Mesendoderm (in vitro differentiated cells): ENCODE data around the gene ZDHHC5.

ENCODE experiments used
- DNase-seq: peaks from one replicate; pipeline ENCODE4 v3.0.0; 2013
- H2AK5ac ChIP-seq: 2 replicates; pipeline ENCODE4 v1.6.1; 2013; ENCODE audit warnings: low read length, inconsistent platforms
- H2BK120ac ChIP-seq: 2 replicates; pipeline ENCODE4 v1.6.1; 2013; ENCODE audit warnings: low read depth, mild to moderate bottlenecking, low read length, moderate library complexity, mixed read lengths
- H2BK15ac ChIP-seq: replicated peaks from 2 replicates; pipeline ENCODE4 v1.6.1; 2013; ENCODE audit warnings: low read depth, mild to moderate bottlenecking, moderate library complexity
- H2BK5ac ChIP-seq: 2 replicates; pipeline ENCODE4 v1.6.1; 2013; ENCODE audit warnings: low read length, inconsistent platforms
- H3K18ac ChIP-seq: 2 replicates; pipeline ENCODE4 v1.6.1; 2013; ENCODE audit warnings: mild to moderate bottlenecking, low read length, mixed read lengths
- H3K23ac ChIP-seq: one replicate; pipeline ENCODE4 v1.6.1; 2013; ENCODE audit warnings: low read length
- H3K27ac ChIP-seq: 2 replicates; pipeline ENCODE4 v1.5.1; 2013; ENCODE audit warnings: low read depth, mild to moderate bottlenecking, inconsistent platforms, low read length, moderate library complexity
- H3K27me3 ChIP-seq: 2 replicates; pipeline ENCODE4 v1.6.1; 2013; ENCODE audit warnings: low read length, control low read depth, mild to moderate bottlenecking, inconsistent platforms; ENCODE audit not compliant: insufficient read depth, poor library complexity
- H3K36me3 ChIP-seq: 2 replicates; pipeline ENCODE4 v1.6.1; 2013; ENCODE audit warnings: low read length, inconsistent platforms; ENCODE audit not compliant: control insufficient read depth, insufficient read depth
- H3K4ac ChIP-seq: one replicate; pipeline ENCODE4 v1.6.1; 2013; ENCODE audit warnings: low read depth, mild to moderate bottlenecking, low read length, moderate library complexity
- H3K4me1 ChIP-seq: 2 replicates; pipeline ENCODE4 v1.6.1; 2013; ENCODE audit warnings: low read depth, low read length, inconsistent platforms; ENCODE audit not compliant: control insufficient read depth
- H3K4me2 ChIP-seq: 2 replicates; pipeline ENCODE4 v1.6.1; 2013; ENCODE audit warnings: low read length
- H3K4me3 ChIP-seq: 2 replicates; pipeline ENCODE4 v1.5.1; 2013; ENCODE audit warnings: mild to moderate bottlenecking, low read length
- H3K56ac ChIP-seq: one replicate; pipeline ENCODE4 v1.6.1; 2013; ENCODE audit warnings: low read length
- H3K79me1 ChIP-seq: 2 replicates; pipeline ENCODE4 v1.6.1; 2013; ENCODE audit warnings: low read length, inconsistent platforms
- H3K79me2 ChIP-seq: 2 replicates; pipeline ENCODE4 v1.6.1; 2013; ENCODE audit warnings: mild to moderate bottlenecking, low read length; ENCODE audit not compliant: control insufficient read depth, insufficient read depth
- H3K9ac ChIP-seq: 2 replicates; pipeline ENCODE4 v1.6.1; 2013; ENCODE audit warnings: low read length, inconsistent platforms
- H4K5ac ChIP-seq: one replicate; pipeline ENCODE4 v1.6.1; 2013; ENCODE audit warnings: low read length
- H4K8ac ChIP-seq: one replicate; pipeline ENCODE4 v1.6.1; 2013; ENCODE audit warnings: low read depth, mild to moderate bottlenecking, control low read depth, low read length, moderate library complexity
- WGBS: extraction: QIAGEN DNeasy Blood & Tissue Kit; methylation state at CpG from one replicate; pipeline ENCODE4 v1.1.7; 2013; ENCODE audit warnings: low lambda C conversion rate, missing lambda C conversion rate; ENCODE audit not compliant: insufficient coverage; ENCODE audit errors: extremely low coverage; 5-methylcytosine and 5-hydroxymethylcytosine counted together

Gene ZDHHC5

DNA sequence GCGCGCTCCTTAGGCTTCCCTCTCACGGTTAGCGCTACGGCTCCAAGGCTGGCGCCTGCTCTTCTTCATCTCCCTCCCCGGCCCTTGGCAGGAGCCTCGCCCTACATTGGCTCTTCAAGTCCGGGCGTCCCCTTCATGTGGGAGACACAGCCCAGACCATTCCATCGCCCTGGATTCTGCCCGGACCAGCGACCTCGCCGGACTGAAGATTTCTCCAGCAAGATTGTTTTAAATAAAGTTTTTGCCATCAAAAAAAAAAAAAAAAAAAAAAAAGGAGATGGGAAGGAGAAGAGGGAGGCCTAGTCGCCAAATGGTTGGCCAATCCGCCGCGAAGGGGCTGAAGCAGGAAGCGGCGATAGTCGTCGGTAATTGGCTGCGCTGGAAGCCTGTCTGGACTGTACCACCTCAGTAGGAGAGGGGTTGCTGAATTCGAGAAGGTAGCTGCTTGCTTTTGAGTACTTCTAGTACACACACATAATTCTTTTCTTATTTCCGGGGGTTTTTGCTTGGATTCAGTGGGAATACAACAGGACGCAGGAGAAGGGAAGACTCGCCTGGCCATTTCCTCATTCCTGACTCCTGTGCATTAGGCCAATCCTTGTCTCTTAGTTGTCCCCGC, 688 bp upstream of the ZDHHC5 start:
- peak overlapping the region; percentile 92 for H3K56ac ChIP-seq
- peak overlapping the region; percentile 67 for H3K4me3 ChIP-seq
- H3K79me2 ChIP-seq, result peaks cover 24% of the 10 kb centered on the region
- peak overlapping the region; percentile 35 for H4K5ac ChIP-seq
- no peak overlapping the region for H3K4ac ChIP-seq
- H3K27ac ChIP-seq, result peak overlapping the region; percentile 52
- WGBS, result no CpG with 5 or more reads among the region's 29 CpGs
- H3K27me3 ChIP-seq, result no peaks in the 10 kb centered on the region
- no peak overlapping the region for H3K23ac ChIP-seq
- no peak overlapping the region for H2BK15ac ChIP-seq
- H3K18ac ChIP-seq, result no peak overlapping the region
- H2AK5ac ChIP-seq, result no peak overlapping the region
- H2BK120ac ChIP-seq, result no peak overlapping the region
- no peaks in the 10 kb centered on the region for H3K4me1 ChIP-seq
- no peaks in the 10 kb centered on the region for H3K36me3 ChIP-seq
- peak overlapping the region; percentile 82 for H3K9ac ChIP-seq
- H2BK5ac ChIP-seq, result peak overlapping the region; percentile 52
- H3K79me1 ChIP-seq, result peaks cover 6% of the 10 kb centered on the region
- peak; percentile 99 for DNase-seq
- no peak overlapping the region for H4K8ac ChIP-seq
- H3K4me2 ChIP-seq, result peak overlapping the region; percentile 43

DNA sequence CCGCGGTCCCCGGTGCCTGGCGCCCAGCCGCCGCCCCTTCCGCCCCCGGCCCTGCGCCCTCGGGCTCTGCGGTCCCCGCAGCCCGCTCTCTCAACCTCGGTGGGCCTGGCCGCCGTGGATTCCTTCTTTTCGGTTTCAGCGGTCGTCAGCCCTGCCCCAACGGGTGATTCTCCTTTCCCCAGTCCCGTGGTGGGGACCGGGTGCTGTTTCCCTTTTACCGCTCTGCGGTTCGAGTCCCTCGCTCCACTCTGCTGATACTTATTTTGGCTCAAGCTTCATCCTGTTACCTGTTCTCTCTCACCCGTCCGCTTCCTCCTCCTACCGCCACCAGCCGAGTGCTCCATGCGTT, 494 bp downstream of the ZDHHC5 start:
- H3K36me3 ChIP-seq, result no peaks in the 10 kb centered on the region
- H3K23ac ChIP-seq, result no peak overlapping the region
- H3K79me1 ChIP-seq, result peaks cover 9% of the 10 kb centered on the region
- peak overlapping the region; percentile 64 for H2BK5ac ChIP-seq
- no peaks in the 10 kb centered on the region for H3K27me3 ChIP-seq
- peak overlapping the region; percentile 40 for H3K4ac ChIP-seq
- H3K18ac ChIP-seq, result peak overlapping the region; percentile 19
- peak overlapping the region; percentile 96 for H3K56ac ChIP-seq
- H3K27ac ChIP-seq, result peak overlapping the region; percentile 97
- H3K9ac ChIP-seq, result peak overlapping the region; percentile 96
- H3K4me3 ChIP-seq, result peak overlapping the region; percentile 93
- no peak overlapping the region for H2BK15ac ChIP-seq
- no CpG with 5 or more reads among the region's 31 CpGs for WGBS
- H3K79me2 ChIP-seq, result peaks cover 30% of the 10 kb centered on the region
- no peak overlapping the region for H4K8ac ChIP-seq
- peak overlapping the region; percentile 0 for H2BK120ac ChIP-seq
- DNase-seq, result peak; percentile 39
- H3K4me2 ChIP-seq, result peak overlapping the region; percentile 61
- H3K4me1 ChIP-seq, result peaks cover 4% of the 10 kb centered on the region
- no peak overlapping the region for H2AK5ac ChIP-seq
- H4K5ac ChIP-seq, result no peak overlapping the region

DNA sequence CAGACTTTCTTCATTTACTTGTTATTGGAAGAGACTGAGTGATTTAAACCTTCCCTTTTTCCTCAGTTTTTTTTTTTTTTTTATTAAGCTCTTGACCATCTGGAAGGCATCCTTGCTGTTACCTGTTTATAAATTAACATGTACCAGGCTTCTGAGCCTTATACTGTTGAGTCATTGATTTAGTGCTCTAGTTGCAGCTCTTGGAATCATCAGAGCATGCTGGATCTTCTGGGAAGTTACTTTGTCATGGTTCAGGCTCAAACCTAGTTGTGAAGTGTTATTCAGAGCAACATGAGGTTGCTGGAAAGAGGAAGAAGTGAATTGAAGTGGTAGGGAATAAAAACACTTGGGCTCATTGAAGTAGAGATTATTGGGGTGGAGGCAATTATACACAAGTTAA, 6.3 kb downstream of the ZDHHC5 start:
- Histone ChIP-seq H3K79me2 (peaks cover 43% of the 10 kb centered on the region), H3K27ac (no peak overlapping the region), H3K18ac (no peak overlapping the region)

DNA sequence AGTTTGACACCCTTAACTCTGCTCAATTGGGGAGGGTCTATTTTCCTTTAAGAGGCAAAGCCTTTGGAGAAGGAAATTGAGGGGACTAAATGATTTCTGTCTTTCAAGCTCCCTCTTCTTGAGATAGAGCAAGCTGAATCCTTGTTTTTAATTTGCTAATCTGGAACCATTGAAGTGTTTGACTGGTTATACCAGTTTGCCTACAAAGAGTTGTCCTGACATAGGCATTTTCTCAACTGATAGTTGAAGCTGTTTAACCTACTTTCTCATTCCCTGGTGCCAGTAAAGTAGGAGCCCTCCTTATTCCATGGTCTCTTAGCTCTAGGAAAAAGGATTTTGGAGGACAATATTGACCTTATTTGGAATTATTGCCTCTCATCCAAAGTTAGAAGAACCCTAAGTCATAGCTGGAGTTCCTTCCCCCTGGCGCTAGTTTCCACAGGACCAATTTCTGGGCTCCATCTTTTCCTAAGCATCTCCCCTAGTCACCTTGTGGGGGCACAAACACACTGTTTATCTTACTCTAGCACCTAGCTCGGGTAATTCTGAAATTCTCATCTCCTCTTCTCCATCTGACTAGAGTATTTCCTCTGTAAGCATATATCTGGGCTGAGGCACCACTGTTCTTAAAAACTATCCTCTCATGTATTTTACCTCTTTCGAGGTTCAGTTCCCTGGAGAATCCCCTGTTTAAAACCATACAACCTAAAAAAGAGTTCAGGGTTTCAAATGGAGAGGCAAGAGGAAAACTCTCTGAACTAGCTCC, 7.4 kb downstream of the ZDHHC5 start:
- H3K23ac ChIP-seq, result no peak overlapping the region
- H3K27ac ChIP-seq, result no peak overlapping the region
- H3K4me2 ChIP-seq, result no peak overlapping the region
- H3K4ac ChIP-seq, result peak overlapping the region; percentile 8
- H3K79me1 ChIP-seq, result peaks cover 21% of the 10 kb centered on the region
- DNase-seq, result no peak
- H4K8ac ChIP-seq, result no peak overlapping the region
- H3K27me3 ChIP-seq, result no peaks in the 10 kb centered on the region
- H3K56ac ChIP-seq, result no peak overlapping the region
- no peak overlapping the region for H2AK5ac ChIP-seq
- H3K18ac ChIP-seq, result no peak overlapping the region
- H3K4me3 ChIP-seq, result no peak overlapping the region
- H2BK15ac ChIP-seq, result no peak overlapping the region
- H3K9ac ChIP-seq, result peak overlapping the region; percentile 22
- no CpG with 5 or more reads among the region's 3 CpGs for WGBS
- H2BK5ac ChIP-seq, result no peak overlapping the region
- H3K36me3 ChIP-seq, result peaks cover 4% of the 10 kb centered on the region
- no peak overlapping the region for H4K5ac ChIP-seq
- H3K79me2 ChIP-seq, result peaks cover 40% of the 10 kb centered on the region
- peaks cover 17% of the 10 kb centered on the region for H3K4me1 ChIP-seq
- H2BK120ac ChIP-seq, result no peak overlapping the region

More for the DNA sequence above, 6.3 kb downstream of the ZDHHC5 start:
- Histone ChIP-seq H3K79me1 (peaks cover 15% of the 10 kb centered on the region), H2AK5ac (no peak overlapping the region), H4K8ac (no peak overlapping the region), H3K27me3 (no peaks in the 10 kb centered on the region), H3K36me3 (no peaks in the 10 kb centered on the region), H2BK120ac (no peak overlapping the region), H4K5ac (no peak overlapping the region), H3K4ac (no peak overlapping the region), H3K4me1 (peaks cover 17% of the 10 kb centered on the region), H3K9ac (no peak overlapping the region), H2BK5ac (no peak overlapping the region), H3K56ac (no peak overlapping the region), H3K4me2 (no peak overlapping the region), H2BK15ac (no peak overlapping the region), H3K23ac (no peak overlapping the region), H3K4me3 (no peak overlapping the region)
- DNase-seq, result no peak

DNA sequence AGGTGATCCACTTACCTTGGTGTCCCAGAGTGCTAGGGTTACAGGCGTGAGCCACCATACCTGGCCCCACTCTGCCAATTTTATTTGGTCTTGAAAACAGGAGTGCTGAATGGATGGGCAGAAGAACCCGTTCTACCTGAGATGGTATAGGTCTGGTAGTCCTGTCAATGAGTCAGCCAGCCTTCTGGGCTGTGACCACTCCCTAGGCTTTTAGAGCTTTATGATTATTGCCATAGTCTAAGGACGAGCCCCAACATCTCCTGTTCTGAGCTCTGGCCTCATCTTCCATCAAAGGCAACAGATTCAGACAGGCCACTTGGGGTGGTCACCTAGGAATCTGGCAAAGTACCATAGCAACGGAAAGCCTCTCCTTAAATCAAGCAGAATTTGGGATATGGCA, 11.5 kb downstream of the ZDHHC5 start:
- DNase-seq, result no peak
- Histone ChIP-seq H2BK120ac (no peak overlapping the region), H3K27me3 (no peaks in the 10 kb centered on the region), H3K36me3 (peaks cover 7% of the 10 kb centered on the region), H3K9ac (no peak overlapping the region), H3K4me2 (no peak overlapping the region), H3K4me3 (no peak overlapping the region), H2BK5ac (no peak overlapping the region), H2AK5ac (no peak overlapping the region), H3K4ac (no peak overlapping the region), H2BK15ac (no peak overlapping the region), H4K8ac (no peak overlapping the region), H3K18ac (no peak overlapping the region), H3K23ac (no peak overlapping the region), H4K5ac (no peak overlapping the region), H3K56ac (no peak overlapping the region), H3K79me1 (peaks cover 27% of the 10 kb centered on the region), H3K4me1 (peaks cover 13% of the 10 kb centered on the region), H3K79me2 (peaks cover 34% of the 10 kb centered on the region), H3K27ac (no peak overlapping the region)
- no CpG with 5 or more reads among the region's 4 CpGs for WGBS

DNA sequence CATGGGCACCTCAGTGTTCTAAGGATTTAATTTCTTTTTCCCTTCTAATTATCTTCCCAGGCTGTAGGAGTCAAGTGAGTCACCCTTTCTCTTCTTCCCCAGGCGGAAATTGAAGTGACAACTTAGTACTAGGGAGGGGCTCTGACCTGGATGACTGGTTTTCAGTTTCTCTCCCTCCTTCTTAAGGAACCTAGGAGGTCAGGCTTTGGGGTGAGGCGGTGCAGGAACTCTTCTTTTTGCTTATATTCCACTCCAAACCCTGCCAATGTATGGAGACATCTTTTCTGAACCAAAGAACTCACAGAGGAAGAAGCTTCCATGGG, 12.6 kb downstream of the ZDHHC5 start:
- H3K23ac ChIP-seq, result no peak overlapping the region
- no peak overlapping the region for H3K4me3 ChIP-seq
- H3K56ac ChIP-seq, result no peak overlapping the region
- no peak overlapping the region for H2BK120ac ChIP-seq
- peaks cover 30% of the 10 kb centered on the region for H3K79me2 ChIP-seq
- H3K9ac ChIP-seq, result no peak overlapping the region
- H4K8ac ChIP-seq, result no peak overlapping the region
- no peak overlapping the region for H2BK15ac ChIP-seq
- DNase-seq, result no peak
- no peak overlapping the region for H3K27ac ChIP-seq
- H3K4ac ChIP-seq, result no peak overlapping the region
- peaks cover 7% of the 10 kb centered on the region for H3K36me3 ChIP-seq
- H2AK5ac ChIP-seq, result no peak overlapping the region
- no CpG with 5 or more reads among the region's 2 CpGs for WGBS
- H3K4me1 ChIP-seq, result peaks cover 8% of the 10 kb centered on the region
- H2BK5ac ChIP-seq, result no peak overlapping the region
- no peak overlapping the region for H3K18ac ChIP-seq
- no peak overlapping the region for H4K5ac ChIP-seq
- H3K79me1 ChIP-seq, result peaks cover 24% of the 10 kb centered on the region
- H3K4me2 ChIP-seq, result no peak overlapping the region
- no peaks in the 10 kb centered on the region for H3K27me3 ChIP-seq
